SK-N-SH (cell line): Measurements from ENCODE around the gene COL2A1.

Experiments used
- CTCF ChIP-seq: fragments of 200-600 bp; sonication (generic); IDR thresholded peaks from 2 replicates; pipeline ENCODE4 v1.6.1; 2017; ENCODE audit warnings: antibody characterized with exemption, mild to moderate bottlenecking, moderate library complexity
- EZH2phosphoT487 ChIP-seq: fragments of 200-600 bp; sonication (generic); IDR thresholded peaks from 2 replicates; pipeline ENCODE4 v1.6.1; 2017; ENCODE audit warnings: low read depth, mixed run types, mild to moderate bottlenecking, antibody characterized with exemption, moderate library complexity, borderline replicate concordance
- MAX ChIP-seq: IDR thresholded peaks from 2 replicates; pipeline ENCODE4 v1.4.0; 2012; ENCODE audit warnings: low read depth
- POLR2AphosphoS5 ChIP-seq: IDR thresholded peaks from 2 replicates; pipeline ENCODE4 v1.6.1; 2012; ENCODE audit warnings: low read depth, low read length
- RAD21 ChIP-seq: IDR thresholded peaks from 2 replicates; pipeline ENCODE4 v1.6.1; 2012; ENCODE audit warnings: mild to moderate bottlenecking, low read length
- RCOR1 ChIP-seq: fragments of 150-350 bp; IDR thresholded peaks from 2 replicates; pipeline ENCODE4 v1.6.1; 2017; ENCODE audit warnings: antibody characterized with exemption, low read length
- REST ChIP-seq: IDR thresholded peaks from 2 replicates; pipeline ENCODE4 v1.6.1; 2012; ENCODE audit warnings: mild to moderate bottlenecking, low read depth, low read length, moderate library complexity

- no peak for TF ChIP-seq POLR2AphosphoS5
- TF ChIP-seq CTCF = no peak
- TF ChIP-seq RAD21 = no peak
- TF ChIP-seq RCOR1 = no peak
- no peak for TF ChIP-seq EZH2phosphoT487
- no peak for TF ChIP-seq MAX
- TF ChIP-seq REST = no peak
Observed at GRCh38 chr12:48001505-48002413, 2.5 kb downstream of the COL2A1 start.
